Loucy (cell line): ENCODE data around the gene SLC12A4.

Source experiments
- H2AFZ ChIP-seq: fragments of 200-600 bp; sonication (generic); 2 replicates; pipeline ENCODE4 v1.6.0; 2016; ENCODE audit warnings: antibody characterized with exemption, mild to moderate bottlenecking, low read length, moderate library complexity
- H3F3A ChIP-seq: fragments of 200-600 bp; 2 replicates; pipeline ENCODE4 v1.6.0; 2016; ENCODE audit warnings: antibody characterized with exemption, low read depth, mild to moderate bottlenecking
- H3K27me3 ChIP-seq: fragments of 200-600 bp; sonication (generic); 2 replicates; pipeline ENCODE4 v1.6.1; 2014; ENCODE audit warnings: low read length, mild to moderate bottlenecking; ENCODE audit not compliant: insufficient read depth, poor library complexity, severe bottlenecking
- H3K36me3 ChIP-seq: fragments of 200-600 bp; sonication (generic); 2 replicates; pipeline ENCODE4 v1.6.1; 2016; ENCODE audit warnings: low read length; ENCODE audit not compliant: insufficient read depth
- H3K4me1 ChIP-seq: fragments of 200-600 bp; sonication (generic); 2 replicates; pipeline ENCODE4 v1.5.1; 2014; ENCODE audit warnings: low read length, mild to moderate bottlenecking; ENCODE audit not compliant: insufficient read depth, poor library complexity, severe bottlenecking
- H3K4me2 ChIP-seq: fragments of 200-600 bp; sonication (generic); 2 replicates; pipeline ENCODE4 v1.6.0; 2014; ENCODE audit warnings: antibody characterized with exemption, low read length, low read depth, mild to moderate bottlenecking; ENCODE audit not compliant: poor library complexity, severe bottlenecking
- H3K4me3 ChIP-seq: fragments of 200-600 bp; sonication (generic); 2 replicates; pipeline ENCODE4 v1.5.1; 2014; ENCODE audit warnings: low read length, mild to moderate bottlenecking, mixed read lengths; ENCODE audit not compliant: poor library complexity, severe bottlenecking
- H3K79me2 ChIP-seq: fragments of 200-600 bp; sonication (generic); 2 replicates; pipeline ENCODE4 v1.6.1; 2014; ENCODE audit warnings: low read length; ENCODE audit not compliant: insufficient read depth
- H3K9ac ChIP-seq: fragments of 200-600 bp; sonication (generic); 2 replicates; pipeline ENCODE4 v1.6.0; 2014; ENCODE audit warnings: mild to moderate bottlenecking, low read depth, low read length, moderate library complexity; ENCODE audit not compliant: poor library complexity, severe bottlenecking
- H3K9me2 ChIP-seq: fragments of 200-600 bp; sonication (generic); replicated peaks from 2 replicates; pipeline ENCODE4 v1.6.1; 2016; ENCODE audit warnings: low read depth, low read length, mixed read lengths
- H3K9me3 ChIP-seq: fragments of 200-600 bp; sonication (generic); 2 replicates; pipeline ENCODE4 v1.6.1; 2014; ENCODE audit warnings: mild to moderate bottlenecking, antibody characterized with exemption, low read length, low read depth; ENCODE audit not compliant: insufficient read depth
- H4K20me1 ChIP-seq: fragments of 200-600 bp; sonication (generic); 2 replicates; pipeline ENCODE4 v1.6.0; 2014; ENCODE audit warnings: antibody characterized with exemption, low read length, mild to moderate bottlenecking; ENCODE audit not compliant: insufficient read depth, poor library complexity, severe bottlenecking
- CTCF ChIP-seq: fragments of 200-600 bp; sonication (generic); conservative IDR thresholded peaks from 2 replicates; pipeline ENCODE4 v1.5.1; 2014; ENCODE audit warnings: mild to moderate bottlenecking, antibody characterized with exemption, low read length
- EZH2phosphoT487 ChIP-seq: fragments of 200-600 bp; IDR thresholded peaks from 2 replicates; pipeline ENCODE4 v1.6.1; 2018; ENCODE audit warnings: antibody characterized with exemption, mild to moderate bottlenecking, moderate library complexity, borderline replicate concordance

SLC12A4 gene

DNA sequence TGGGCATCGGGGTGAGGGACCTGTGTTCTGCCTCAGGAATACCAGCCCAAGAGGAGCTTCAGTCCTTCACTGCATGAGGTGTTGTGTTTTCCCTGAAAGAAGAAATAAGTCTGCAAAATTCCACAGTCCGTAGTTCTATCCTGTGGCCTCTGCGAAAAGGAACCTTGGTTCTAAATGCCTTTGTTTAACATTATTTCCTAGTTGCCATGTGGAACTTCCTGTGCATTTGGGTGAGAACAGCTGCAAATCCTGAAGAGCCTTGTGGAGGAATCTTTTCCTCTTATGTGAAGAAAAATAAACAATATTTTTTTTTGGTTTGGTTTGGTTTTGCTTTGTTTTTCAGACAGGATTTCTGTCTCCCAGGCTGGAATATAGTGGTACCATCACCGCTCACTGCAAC lies 65.6 kb downstream of the SLC12A4 start:
- Histone ChIP-seq H3K9ac (no peak overlapping the region), H3K9me3 (no peaks in the 10 kb centered on the region), H2AFZ (no peak overlapping the region), H3K36me3 (no peaks in the 10 kb centered on the region), H3K4me3 (no peak overlapping the region), H3K9me2 (no peaks in the 10 kb centered on the region), H3K4me1 (no peaks in the 10 kb centered on the region), H4K20me1 (no peaks in the 10 kb centered on the region), H3K27me3 (no peaks in the 10 kb centered on the region), H3K79me2 (peaks cover 9% of the 10 kb centered on the region; the same call in 1 of the 2 replicates), H3F3A (no peaks in the 10 kb centered on the region), H3K4me2 (no peak overlapping the region)
- TF ChIP-seq CTCF (no peak), EZH2phosphoT487 (no peak)

GRCh38 chr16:67901734-67902133 lies 66.7 kb downstream of the SLC12A4 start:
- no peaks in the 10 kb centered on the region for H3K36me3 ChIP-seq
- H3K9me2 ChIP-seq: no peaks in the 10 kb centered on the region
- no peak overlapping the region for H3K4me3 ChIP-seq
- TF ChIP-seq CTCF (no peak), EZH2phosphoT487 (no peak)
- H3K9me3 ChIP-seq: no peaks in the 10 kb centered on the region
- peaks cover 18% of the 10 kb centered on the region for H3K79me2 ChIP-seq
- H3K4me2 ChIP-seq: no peak overlapping the region
- H3F3A ChIP-seq: no peaks in the 10 kb centered on the region
- no peak overlapping the region for H3K9ac ChIP-seq
- no peaks in the 10 kb centered on the region for H3K4me1 ChIP-seq
- no peak overlapping the region for H2AFZ ChIP-seq
- no peaks in the 10 kb centered on the region for H4K20me1 ChIP-seq
- no peaks in the 10 kb centered on the region for H3K27me3 ChIP-seq

GRCh38 chr16:67897231-67897630 lies 71.2 kb downstream of the SLC12A4 start:
- H3K27me3 ChIP-seq: no peaks in the 10 kb centered on the region
- H3F3A ChIP-seq: no peaks in the 10 kb centered on the region
- no peak overlapping the region for H3K9ac ChIP-seq
- H3K4me3 ChIP-seq: no peak overlapping the region
- peaks cover 22% of the 10 kb centered on the region for H3K4me1 ChIP-seq
- no peaks in the 10 kb centered on the region for H3K9me3 ChIP-seq
- H3K79me2 ChIP-seq: peaks cover 48% of the 10 kb centered on the region
- no peak for TF ChIP-seq CTCF
- TF ChIP-seq EZH2phosphoT487: no peak
- H4K20me1 ChIP-seq: no peaks in the 10 kb centered on the region
- no peaks in the 10 kb centered on the region for H3K9me2 ChIP-seq
- no peak overlapping the region for H3K4me2 ChIP-seq
- H3K36me3 ChIP-seq: no peaks in the 10 kb centered on the region
- no peak overlapping the region for H2AFZ ChIP-seq
